H1 (cell line): ENCODE data around the gene NEDD4. TPM values are rescaled to one million over a fixed set of nuclear protein-coding genes. Genes with fewer than 3 reads are reported as not detected.

Experiments used
- BRCA1 ChIP-seq: IDR thresholded peaks from 2 replicates; pipeline ENCODE4 v1.6.1; 2012; ENCODE audit warnings: low read depth, low read length, improper control_type of control experiment
- EP300 ChIP-seq, 2 experiments: IDR thresholded peaks; 1 replicate in 1 of 2; 2 replicates in 1 of 2; pipeline ENCODE4 v1.6.1; 2011 to 2012; ENCODE audit warnings: low read depth in 2 of 2, low read length in 2 of 2, mild to moderate bottlenecking in 2 of 2, borderline replicate concordance in 1 of 2, inconsistent platforms in 1 of 2, moderate library complexity in 1 of 2
- PHF8 ChIP-seq: fragments of 200-600 bp; sonication (generic); conservative IDR thresholded peaks from 2 replicates; pipeline ENCODE4 v1.7.1; 2012; ENCODE audit warnings: low read depth, mild to moderate bottlenecking, inconsistent platforms, low read length, moderate library complexity
- SIX5 ChIP-seq: IDR thresholded peaks from 2 replicates; pipeline ENCODE4 v1.6.1; 2011; ENCODE audit warnings: mild to moderate bottlenecking, low read depth, low read length
- TAF7 ChIP-seq: optimal IDR thresholded peaks from 2 replicates; pipeline ENCODE3; 2011; ENCODE audit warnings: low read depth, mild to moderate bottlenecking, inconsistent platforms, low read length, moderate library complexity, borderline replicate concordance
- ZNF274 ChIP-seq: IDR thresholded peaks from 2 replicates; pipeline ENCODE4 v1.7.0; 2012; ENCODE audit warnings: low read length, borderline replicate concordance; ENCODE audit errors: extremely low read depth
- polyA plus RNA-seq, 7 experiments: library from polyadenylated mRNA; depleted of rRNA in 3 of 7; stranded (reverse) in 5 of 7; unstranded in 2 of 7; fragments of >200 nt in 5 of 7; fragments of 200-250 nt in 2 of 7; gene quantifications; 1 replicate in 5 of 7; 2 replicates in 1 of 7; 4 replicates in 1 of 7; pipeline versions ENCODE4 v1.2.1 to v1.2.3, GENCODE V29; 2011 to 2013; ENCODE audit warnings: missing spikeins in 2 of 7, mixed read lengths in 2 of 7
- total RNA-seq: library from RNA; stranded (reverse); fragmentation: NEBNext Ultra II Directional; extraction: Animal tissue kit (Norgen Biotek cat#: 25700); gene quantifications from 2 replicates; pipeline ENCODE4 v1.2.1, GENCODE V29; 2021
- TF ChIP-seq, protein P1 (sequence below): fragments of 300-600 bp; sonication (generic); IDR thresholded peaks from 2 replicates; pipeline ENCODE4 v1.7.1; 2012; ENCODE audit warnings: low read length, moderate library complexity, mild to moderate bottlenecking, inconsistent platforms; ENCODE audit not compliant: insufficient replicate concordance

Gene NEDD4
- total and polyA plus RNA-seq, 2 of the 8 experiments (the other 6 are each of a cell fraction or from before 2014, with no cell fraction given): 0.95 to 3.9 TPM

DNA sequence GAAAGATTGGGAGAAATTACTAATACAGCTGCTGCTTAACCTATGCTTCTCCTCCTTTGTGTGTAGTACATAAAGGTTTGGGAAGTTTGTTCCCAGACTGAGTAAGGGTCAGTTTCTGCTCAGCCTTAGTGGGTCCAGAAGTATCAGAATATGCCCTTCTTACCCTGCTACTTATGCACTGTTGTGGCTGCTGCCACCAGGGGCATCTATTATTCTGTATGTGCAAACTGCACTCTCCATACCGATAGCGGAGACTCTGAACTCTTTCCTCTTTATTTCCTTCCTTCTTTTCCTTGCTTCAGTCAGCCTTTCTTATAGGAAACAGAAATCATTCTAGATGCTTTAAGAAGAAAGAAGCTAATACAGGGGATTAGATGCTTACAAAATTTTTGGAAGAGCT, 4.0 kb downstream of the NEDD4 start (continued):
- TF ChIP-seq, protein P1, sequence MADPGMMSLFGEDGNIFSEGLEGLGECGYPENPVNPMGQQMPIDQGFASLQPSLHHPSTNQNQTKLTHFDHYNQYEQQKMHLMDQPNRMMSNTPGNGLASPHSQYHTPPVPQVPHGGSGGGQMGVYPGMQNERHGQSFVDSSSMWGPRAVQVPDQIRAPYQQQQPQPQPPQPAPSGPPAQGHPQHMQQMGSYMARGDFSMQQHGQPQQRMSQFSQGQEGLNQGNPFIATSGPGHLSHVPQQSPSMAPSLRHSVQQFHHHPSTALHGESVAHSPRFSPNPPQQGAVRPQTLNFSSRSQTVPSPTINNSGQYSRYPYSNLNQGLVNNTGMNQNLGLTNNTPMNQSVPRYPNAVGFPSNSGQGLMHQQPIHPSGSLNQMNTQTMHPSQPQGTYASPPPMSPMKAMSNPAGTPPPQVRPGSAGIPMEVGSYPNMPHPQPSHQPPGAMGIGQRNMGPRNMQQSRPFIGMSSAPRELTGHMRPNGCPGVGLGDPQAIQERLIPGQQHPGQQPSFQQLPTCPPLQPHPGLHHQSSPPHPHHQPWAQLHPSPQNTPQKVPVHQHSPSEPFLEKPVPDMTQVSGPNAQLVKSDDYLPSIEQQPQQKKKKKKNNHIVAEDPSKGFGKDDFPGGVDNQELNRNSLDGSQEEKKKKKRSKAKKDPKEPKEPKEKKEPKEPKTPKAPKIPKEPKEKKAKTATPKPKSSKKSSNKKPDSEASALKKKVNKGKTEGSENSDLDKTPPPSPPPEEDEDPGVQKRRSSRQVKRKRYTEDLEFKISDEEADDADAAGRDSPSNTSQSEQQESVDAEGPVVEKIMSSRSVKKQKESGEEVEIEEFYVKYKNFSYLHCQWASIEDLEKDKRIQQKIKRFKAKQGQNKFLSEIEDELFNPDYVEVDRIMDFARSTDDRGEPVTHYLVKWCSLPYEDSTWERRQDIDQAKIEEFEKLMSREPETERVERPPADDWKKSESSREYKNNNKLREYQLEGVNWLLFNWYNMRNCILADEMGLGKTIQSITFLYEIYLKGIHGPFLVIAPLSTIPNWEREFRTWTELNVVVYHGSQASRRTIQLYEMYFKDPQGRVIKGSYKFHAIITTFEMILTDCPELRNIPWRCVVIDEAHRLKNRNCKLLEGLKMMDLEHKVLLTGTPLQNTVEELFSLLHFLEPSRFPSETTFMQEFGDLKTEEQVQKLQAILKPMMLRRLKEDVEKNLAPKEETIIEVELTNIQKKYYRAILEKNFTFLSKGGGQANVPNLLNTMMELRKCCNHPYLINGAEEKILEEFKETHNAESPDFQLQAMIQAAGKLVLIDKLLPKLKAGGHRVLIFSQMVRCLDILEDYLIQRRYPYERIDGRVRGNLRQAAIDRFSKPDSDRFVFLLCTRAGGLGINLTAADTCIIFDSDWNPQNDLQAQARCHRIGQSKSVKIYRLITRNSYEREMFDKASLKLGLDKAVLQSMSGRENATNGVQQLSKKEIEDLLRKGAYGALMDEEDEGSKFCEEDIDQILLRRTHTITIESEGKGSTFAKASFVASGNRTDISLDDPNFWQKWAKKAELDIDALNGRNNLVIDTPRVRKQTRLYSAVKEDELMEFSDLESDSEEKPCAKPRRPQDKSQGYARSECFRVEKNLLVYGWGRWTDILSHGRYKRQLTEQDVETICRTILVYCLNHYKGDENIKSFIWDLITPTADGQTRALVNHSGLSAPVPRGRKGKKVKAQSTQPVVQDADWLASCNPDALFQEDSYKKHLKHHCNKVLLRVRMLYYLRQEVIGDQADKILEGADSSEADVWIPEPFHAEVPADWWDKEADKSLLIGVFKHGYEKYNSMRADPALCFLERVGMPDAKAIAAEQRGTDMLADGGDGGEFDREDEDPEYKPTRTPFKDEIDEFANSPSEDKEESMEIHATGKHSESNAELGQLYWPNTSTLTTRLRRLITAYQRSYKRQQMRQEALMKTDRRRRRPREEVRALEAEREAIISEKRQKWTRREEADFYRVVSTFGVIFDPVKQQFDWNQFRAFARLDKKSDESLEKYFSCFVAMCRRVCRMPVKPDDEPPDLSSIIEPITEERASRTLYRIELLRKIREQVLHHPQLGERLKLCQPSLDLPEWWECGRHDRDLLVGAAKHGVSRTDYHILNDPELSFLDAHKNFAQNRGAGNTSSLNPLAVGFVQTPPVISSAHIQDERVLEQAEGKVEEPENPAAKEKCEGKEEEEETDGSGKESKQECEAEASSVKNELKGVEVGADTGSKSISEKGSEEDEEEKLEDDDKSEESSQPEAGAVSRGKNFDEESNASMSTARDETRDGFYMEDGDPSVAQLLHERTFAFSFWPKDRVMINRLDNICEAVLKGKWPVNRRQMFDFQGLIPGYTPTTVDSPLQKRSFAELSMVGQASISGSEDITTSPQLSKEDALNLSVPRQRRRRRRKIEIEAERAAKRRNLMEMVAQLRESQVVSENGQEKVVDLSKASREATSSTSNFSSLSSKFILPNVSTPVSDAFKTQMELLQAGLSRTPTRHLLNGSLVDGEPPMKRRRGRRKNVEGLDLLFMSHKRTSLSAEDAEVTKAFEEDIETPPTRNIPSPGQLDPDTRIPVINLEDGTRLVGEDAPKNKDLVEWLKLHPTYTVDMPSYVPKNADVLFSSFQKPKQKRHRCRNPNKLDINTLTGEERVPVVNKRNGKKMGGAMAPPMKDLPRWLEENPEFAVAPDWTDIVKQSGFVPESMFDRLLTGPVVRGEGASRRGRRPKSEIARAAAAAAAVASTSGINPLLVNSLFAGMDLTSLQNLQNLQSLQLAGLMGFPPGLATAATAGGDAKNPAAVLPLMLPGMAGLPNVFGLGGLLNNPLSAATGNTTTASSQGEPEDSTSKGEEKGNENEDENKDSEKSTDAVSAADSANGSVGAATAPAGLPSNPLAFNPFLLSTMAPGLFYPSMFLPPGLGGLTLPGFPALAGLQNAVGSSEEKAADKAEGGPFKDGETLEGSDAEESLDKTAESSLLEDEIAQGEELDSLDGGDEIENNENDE: no peak
- TF ChIP-seq BRCA1: no peak
- no peak for TF ChIP-seq PHF8
- TF ChIP-seq EP300 (IDR thresholded peaks at IDR 0.05; ENCODE audit: borderline replicate concordance in 1 of 2, low read depth in 2 of 2, low read length in 2 of 2): no peak
- no peak for TF ChIP-seq ZNF274
- TF ChIP-seq TAF7: no peak
- no peak for TF ChIP-seq SIX5
- TF ChIP-seq, all 59 proteins: peak for 0
